DOHH2 (cell line): Measurements from ENCODE around the gene ARID4B.

ENCODE experiments used
- H3F3A ChIP-seq: fragments of 200-600 bp; sonication (generic), shearing (Covaris generic); 2 replicates; pipeline ENCODE4 v1.6.0; 2016; ENCODE audit warnings: antibody characterized with exemption, mild to moderate bottlenecking; ENCODE audit not compliant: control insufficient read depth, insufficient read depth
- H3K27ac ChIP-seq: fragments of 200-600 bp; sonication (generic); 2 replicates; pipeline ENCODE4 v1.5.1; 2014; ENCODE audit warnings: low read depth, mild to moderate bottlenecking, low read length, moderate library complexity
- H3K27me3 ChIP-seq: fragments of 200-600 bp; sonication (generic); 2 replicates; pipeline ENCODE4 v1.6.1; 2014; ENCODE audit warnings: mild to moderate bottlenecking, low read length, mixed read lengths; ENCODE audit not compliant: control insufficient read depth
- H3K36me3 ChIP-seq: fragments of 200-600 bp; sonication (generic); 2 replicates; pipeline ENCODE4 v1.6.1; 2014; ENCODE audit warnings: mild to moderate bottlenecking, low read length, moderate library complexity, mixed read lengths; ENCODE audit not compliant: control insufficient read depth
- H3K4me1 ChIP-seq: fragments of 200-600 bp; sonication (generic); 2 replicates; pipeline ENCODE4 v1.6.1; 2014; ENCODE audit warnings: mild to moderate bottlenecking, low read length, mixed read lengths; ENCODE audit not compliant: control insufficient read depth
- H3K4me2 ChIP-seq: fragments of 200-600 bp; sonication (generic); 2 replicates; pipeline ENCODE4 v1.6.0; 2014; ENCODE audit warnings: mild to moderate bottlenecking, low read length, moderate library complexity
- H3K4me3 ChIP-seq: fragments of 200-600 bp; sonication (generic); 2 replicates; pipeline ENCODE4 v1.5.1; 2014; ENCODE audit warnings: mild to moderate bottlenecking, low read length, mixed read lengths
- H3K79me2 ChIP-seq: fragments of 200-600 bp; sonication (generic); 2 replicates; pipeline ENCODE4 v1.6.1; 2014; ENCODE audit warnings: mild to moderate bottlenecking, low read length, mixed read lengths; ENCODE audit not compliant: control insufficient read depth
- H3K9me2 ChIP-seq: fragments of 200-600 bp; sonication (generic); replicated peaks from 2 replicates; pipeline ENCODE4 v1.6.1; 2014; ENCODE audit warnings: mild to moderate bottlenecking, low read length, mixed read lengths; ENCODE audit not compliant: control insufficient read depth
- H3K9me3 ChIP-seq: fragments of 200-600 bp; sonication (generic); 2 replicates; pipeline ENCODE4 v1.6.1; 2014; ENCODE audit warnings: antibody characterized with exemption, low read length, mixed read lengths; ENCODE audit not compliant: control insufficient read depth, insufficient read depth
- H4K20me1 ChIP-seq: fragments of 200-600 bp; sonication (generic); 2 replicates; pipeline ENCODE4 v1.6.0; 2014; ENCODE audit warnings: low read depth, mild to moderate bottlenecking, antibody characterized with exemption, low read length, moderate library complexity; ENCODE audit not compliant: control insufficient read depth, insufficient read depth
- EZH2phosphoT487 ChIP-seq: fragments of 200-600 bp; sonication (generic); IDR thresholded peaks from 2 replicates; pipeline ENCODE4 v1.6.1; 2017; ENCODE audit warnings: borderline replicate concordance, mild to moderate bottlenecking, antibody characterized with exemption, low read length, moderate library complexity, mixed read lengths
- TF ChIP-seq, protein P1 (sequence below): fragments of 200-600 bp; sonication (generic); IDR thresholded peaks from one replicate; pipeline ENCODE4 v1.5.1; 2014; ENCODE audit warnings: antibody characterized with exemption, mild to moderate bottlenecking, low read depth, low read length; ENCODE audit not compliant: poor library complexity, severe bottlenecking

Gene ARID4B

DNA sequence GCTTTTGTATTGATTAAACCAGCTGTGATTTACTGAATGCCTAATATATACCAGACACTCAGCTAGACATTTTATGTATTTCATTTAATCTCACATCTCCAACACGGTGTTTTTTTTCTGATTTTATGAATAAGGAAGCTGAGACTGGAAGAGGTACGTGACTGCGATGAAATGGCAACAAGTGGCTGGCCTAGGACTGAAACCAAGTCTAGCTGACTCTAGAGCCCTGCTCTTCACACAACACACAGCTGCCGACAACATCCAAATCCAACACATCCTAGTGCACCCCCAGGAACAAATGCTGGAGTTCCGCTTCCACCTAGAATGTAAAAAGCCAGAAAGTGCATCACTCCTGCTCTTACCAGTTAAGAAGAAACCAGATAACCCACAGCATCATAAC, 188.7 kb downstream of the ARID4B start:
- no peaks in the 10 kb centered on the region for H3K9me2 ChIP-seq
- no peak overlapping the region for H3K4me2 ChIP-seq
- H3K4me1 ChIP-seq, result no peaks in the 10 kb centered on the region
- H3K36me3 ChIP-seq, result peaks cover 76% of the 10 kb centered on the region
- no peaks in the 10 kb centered on the region for H3K27me3 ChIP-seq
- TF ChIP-seq, protein P1, sequence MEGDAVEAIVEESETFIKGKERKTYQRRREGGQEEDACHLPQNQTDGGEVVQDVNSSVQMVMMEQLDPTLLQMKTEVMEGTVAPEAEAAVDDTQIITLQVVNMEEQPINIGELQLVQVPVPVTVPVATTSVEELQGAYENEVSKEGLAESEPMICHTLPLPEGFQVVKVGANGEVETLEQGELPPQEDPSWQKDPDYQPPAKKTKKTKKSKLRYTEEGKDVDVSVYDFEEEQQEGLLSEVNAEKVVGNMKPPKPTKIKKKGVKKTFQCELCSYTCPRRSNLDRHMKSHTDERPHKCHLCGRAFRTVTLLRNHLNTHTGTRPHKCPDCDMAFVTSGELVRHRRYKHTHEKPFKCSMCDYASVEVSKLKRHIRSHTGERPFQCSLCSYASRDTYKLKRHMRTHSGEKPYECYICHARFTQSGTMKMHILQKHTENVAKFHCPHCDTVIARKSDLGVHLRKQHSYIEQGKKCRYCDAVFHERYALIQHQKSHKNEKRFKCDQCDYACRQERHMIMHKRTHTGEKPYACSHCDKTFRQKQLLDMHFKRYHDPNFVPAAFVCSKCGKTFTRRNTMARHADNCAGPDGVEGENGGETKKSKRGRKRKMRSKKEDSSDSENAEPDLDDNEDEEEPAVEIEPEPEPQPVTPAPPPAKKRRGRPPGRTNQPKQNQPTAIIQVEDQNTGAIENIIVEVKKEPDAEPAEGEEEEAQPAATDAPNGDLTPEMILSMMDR, result no peak
- no peak for TF ChIP-seq EZH2phosphoT487
- no peaks in the 10 kb centered on the region for H3F3A ChIP-seq
- H3K4me3 ChIP-seq, result no peak overlapping the region
- peaks cover 16% of the 10 kb centered on the region for H3K79me2 ChIP-seq
- no peaks in the 10 kb centered on the region for H4K20me1 ChIP-seq
- H3K9me3 ChIP-seq, result no peaks in the 10 kb centered on the region
- H3K27ac ChIP-seq, result no peak overlapping the region

- no peak overlapping the region for H3K27ac ChIP-seq
- no peaks in the 10 kb centered on the region; the same call in 1 of the 2 replicates for H3F3A ChIP-seq
- no peaks in the 10 kb centered on the region for H3K27me3 ChIP-seq
- H3K79me2 ChIP-seq, result peaks cover 12% of the 10 kb centered on the region
- no peaks in the 10 kb centered on the region for H3K9me2 ChIP-seq
- peaks cover 75% of the 10 kb centered on the region for H3K36me3 ChIP-seq
- no peaks in the 10 kb centered on the region for H3K9me3 ChIP-seq
- H4K20me1 ChIP-seq, result no peaks in the 10 kb centered on the region
- H3K4me2 ChIP-seq, result no peak overlapping the region
- H3K4me3 ChIP-seq, result no peak overlapping the region
- TF ChIP-seq, protein P1, result no peak
- H3K4me1 ChIP-seq, result no peaks in the 10 kb centered on the region
Measured at GRCh38 chr1:235138821-235139220, 189.2 kb downstream of the ARID4B start.

DNA sequence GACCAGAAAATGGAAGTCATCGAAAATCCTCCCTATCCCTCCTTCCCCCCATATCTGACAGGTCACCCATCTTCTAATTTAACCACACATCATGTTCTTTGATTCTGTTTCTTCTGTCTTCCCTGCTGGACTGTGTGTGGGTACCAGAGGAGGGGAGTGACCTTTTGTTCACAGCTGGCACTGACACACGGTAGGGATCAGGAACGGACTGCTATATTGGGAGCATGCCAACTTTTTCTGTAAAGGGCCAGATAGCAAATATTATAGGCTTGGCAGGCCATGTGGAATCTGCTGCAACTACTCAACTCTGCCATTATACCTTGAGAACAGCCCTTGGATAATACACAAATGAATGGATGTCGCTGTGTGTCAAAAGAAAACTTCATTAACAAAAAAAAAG, 191.9 kb downstream of the ARID4B start:
- no peak for TF ChIP-seq EZH2phosphoT487
- TF ChIP-seq, protein P1, result no peak
- no peak overlapping the region for H3K27ac ChIP-seq
- peaks cover 15% of the 10 kb centered on the region; the same call in 1 of the 2 replicates for H3F3A ChIP-seq

More for the DNA sequence above, 191.9 kb downstream of the ARID4B start:
- Histone ChIP-seq H3K4me2 (no peak overlapping the region), H3K9me3 (no peaks in the 10 kb centered on the region), H3K36me3 (peaks cover 73% of the 10 kb centered on the region), H4K20me1 (no peaks in the 10 kb centered on the region), H3K4me3 (no peak overlapping the region), H3K9me2 (no peaks in the 10 kb centered on the region), H3K4me1 (no peaks in the 10 kb centered on the region), H3K79me2 (no peaks in the 10 kb centered on the region; the same call in 1 of the 2 replicates), H3K27me3 (no peaks in the 10 kb centered on the region)
